SK-N-SH (cell line): ENCODE measurements around the gene NPAS3.

ENCODE experiments used
- ELF1 ChIP-seq: IDR thresholded peaks from 2 replicates; pipeline ENCODE4 v1.4.0; 2012
- EZH2phosphoT487 ChIP-seq: fragments of 200-600 bp; sonication (generic); IDR thresholded peaks from 2 replicates; pipeline ENCODE4 v1.6.1; 2017; ENCODE audit warnings: low read depth, mixed run types, mild to moderate bottlenecking, antibody characterized with exemption, moderate library complexity, borderline replicate concordance
- FOXM1 ChIP-seq: IDR thresholded peaks from 2 replicates; pipeline ENCODE4 v1.4.0; 2012; ENCODE audit warnings: low read depth, mild to moderate bottlenecking
- MEF2A ChIP-seq: IDR thresholded peaks from 2 replicates; pipeline ENCODE4 v1.4.0; 2012; ENCODE audit warnings: low read depth, borderline replicate concordance
- RAD21 ChIP-seq: IDR thresholded peaks from 2 replicates; pipeline ENCODE4 v1.6.1; 2012; ENCODE audit warnings: mild to moderate bottlenecking, low read length
- RFX5 ChIP-seq: IDR thresholded peaks from 2 replicates; pipeline ENCODE4 v1.6.1; 2012; ENCODE audit warnings: mild to moderate bottlenecking, improper control_type of control experiment, low read length
- SIN3A ChIP-seq: IDR thresholded peaks from 2 replicates; pipeline ENCODE4 v1.6.1; 2012; ENCODE audit warnings: low read depth, mild to moderate bottlenecking, low read length, moderate library complexity, borderline replicate concordance
- TF ChIP-seq, protein P1 (sequence below): IDR thresholded peaks from 2 replicates; pipeline ENCODE4 v1.4.0; 2012; ENCODE audit warnings: low read depth, borderline replicate concordance
- TF ChIP-seq, protein P2 (sequence below): fragments of 200-600 bp; sonication (generic); IDR thresholded peaks from 2 replicates; pipeline ENCODE4 v1.6.1; 2017; ENCODE audit warnings: antibody characterized with exemption, mild to moderate bottlenecking, moderate library complexity

DNA sequence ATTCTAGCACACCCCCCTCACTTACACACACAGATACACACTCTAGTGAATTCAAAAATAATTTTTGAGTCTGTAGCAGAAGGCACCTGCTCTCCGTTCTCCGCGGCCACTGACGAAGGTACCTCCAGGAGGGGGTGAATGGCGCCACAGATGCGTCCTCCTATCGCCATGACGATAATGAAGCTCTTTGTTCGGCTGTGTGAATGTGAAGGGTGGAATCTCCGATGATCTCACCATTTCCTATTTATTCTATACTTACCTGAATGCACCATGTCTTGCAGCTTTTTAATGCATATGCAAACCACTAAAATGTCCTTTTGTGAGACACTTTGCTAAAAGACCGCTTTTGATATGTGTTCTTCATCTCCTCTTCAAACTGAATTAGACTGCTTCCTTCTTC lies 849.5 kb downstream of the NPAS3 start:
- TF ChIP-seq, protein P1, sequence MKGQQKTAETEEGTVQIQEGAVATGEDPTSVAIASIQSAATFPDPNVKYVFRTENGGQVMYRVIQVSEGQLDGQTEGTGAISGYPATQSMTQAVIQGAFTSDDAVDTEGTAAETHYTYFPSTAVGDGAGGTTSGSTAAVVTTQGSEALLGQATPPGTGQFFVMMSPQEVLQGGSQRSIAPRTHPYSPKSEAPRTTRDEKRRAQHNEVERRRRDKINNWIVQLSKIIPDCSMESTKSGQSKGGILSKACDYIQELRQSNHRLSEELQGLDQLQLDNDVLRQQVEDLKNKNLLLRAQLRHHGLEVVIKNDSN, result no peak
- TF ChIP-seq ELF1 (no peak), RAD21 (no peak), EZH2phosphoT487 (no peak), MEF2A (no peak), RFX5 (no peak), FOXM1 (no peak), SIN3A (no peak)
- TF ChIP-seq, protein P2, sequence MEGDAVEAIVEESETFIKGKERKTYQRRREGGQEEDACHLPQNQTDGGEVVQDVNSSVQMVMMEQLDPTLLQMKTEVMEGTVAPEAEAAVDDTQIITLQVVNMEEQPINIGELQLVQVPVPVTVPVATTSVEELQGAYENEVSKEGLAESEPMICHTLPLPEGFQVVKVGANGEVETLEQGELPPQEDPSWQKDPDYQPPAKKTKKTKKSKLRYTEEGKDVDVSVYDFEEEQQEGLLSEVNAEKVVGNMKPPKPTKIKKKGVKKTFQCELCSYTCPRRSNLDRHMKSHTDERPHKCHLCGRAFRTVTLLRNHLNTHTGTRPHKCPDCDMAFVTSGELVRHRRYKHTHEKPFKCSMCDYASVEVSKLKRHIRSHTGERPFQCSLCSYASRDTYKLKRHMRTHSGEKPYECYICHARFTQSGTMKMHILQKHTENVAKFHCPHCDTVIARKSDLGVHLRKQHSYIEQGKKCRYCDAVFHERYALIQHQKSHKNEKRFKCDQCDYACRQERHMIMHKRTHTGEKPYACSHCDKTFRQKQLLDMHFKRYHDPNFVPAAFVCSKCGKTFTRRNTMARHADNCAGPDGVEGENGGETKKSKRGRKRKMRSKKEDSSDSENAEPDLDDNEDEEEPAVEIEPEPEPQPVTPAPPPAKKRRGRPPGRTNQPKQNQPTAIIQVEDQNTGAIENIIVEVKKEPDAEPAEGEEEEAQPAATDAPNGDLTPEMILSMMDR, result no peak
